Cardiac muscle cell (in vitro differentiated cells and primary cell): ENCODE results near the gene BAMBI. TPM values are rescaled to one million over a fixed set of nuclear protein-coding genes. Genes with fewer than 3 reads are reported as not detected.
"Not testable (repeated sequence)": the region's sequence is repeated elsewhere in the genome, so short reads cannot be mapped to it uniquely, and the experiment has no call there.

Experiments
- DNase-seq, 2 donors: peaks; one replicate each; pipeline versions ENCODE4 v3.0.0 to v3.0.0-alpha.2; 2010 to 2017; ENCODE audit warnings: low read depth in 1 of 2, low spot score in 1 of 2
- H3K27ac ChIP-seq: fragments of 200-600 bp; sonication (generic); 2 replicates; pipeline ENCODE4 v1.5.1; 2016
- H3K27me3 ChIP-seq: fragments of 200-600 bp; sonication (generic); 2 replicates; pipeline ENCODE4 v1.6.0; 2016; ENCODE audit warnings: control low read depth
- H3K36me3 ChIP-seq: fragments of 200-600 bp; sonication (generic); 2 replicates; pipeline ENCODE4 v1.5.1; 2016; ENCODE audit warnings: control low read depth
- H3K4me1 ChIP-seq: fragments of 200-600 bp; sonication (generic); 2 replicates; pipeline ENCODE4 v1.8.1; 2017; ENCODE audit warnings: low read depth, mild to moderate bottlenecking, mixed run types
- H3K4me3 ChIP-seq: fragments of 200-600 bp; sonication (generic); 2 replicates; pipeline ENCODE4 v1.5.1; 2016; ENCODE audit warnings: mild to moderate bottlenecking
- H3K9me3 ChIP-seq: fragments of 200-600 bp; sonication (generic); 2 replicates; pipeline ENCODE4 v1.5.1; 2017; ENCODE audit warnings: low read depth, mild to moderate bottlenecking, control low read depth
- polyA plus RNA-seq: library from polyadenylated mRNA; unstranded; fragments of >200 nt; fragmentation: Nextera tagmentation; extraction: Ambion mirVana; gene quantifications from 2 replicates; pipeline ENCODE4 v1.2.1, GENCODE V29; 2016
- total RNA-seq: library from RNA; depleted of rRNA; stranded (reverse); fragments of >200 nt; gene quantifications from 2 replicates; pipeline ENCODE4 v1.2.3, GENCODE V29; 2016
- TF ChIP-seq, protein P1 (sequence below): IDR thresholded peaks from 2 replicates; pipeline ENCODE4 v1.5.1; 2012; ENCODE audit warnings: low read depth, mild to moderate bottlenecking, low read length

BAMBI gene
- total and polyA plus RNA-seq, 2 experiments from 2014 or later: 651 to 1,076 TPM

- Histone ChIP-seq H3K36me3 (no peaks in the 10 kb centered on the region), H3K27ac (no peak overlapping the region), H3K9me3 (no peaks in the 10 kb centered on the region), H3K27me3 (no peaks in the 10 kb centered on the region), H3K4me3 (no peak overlapping the region), H3K4me1 (no peaks in the 10 kb centered on the region)
- DNase-seq: no peak
- TF ChIP-seq, protein P1, sequence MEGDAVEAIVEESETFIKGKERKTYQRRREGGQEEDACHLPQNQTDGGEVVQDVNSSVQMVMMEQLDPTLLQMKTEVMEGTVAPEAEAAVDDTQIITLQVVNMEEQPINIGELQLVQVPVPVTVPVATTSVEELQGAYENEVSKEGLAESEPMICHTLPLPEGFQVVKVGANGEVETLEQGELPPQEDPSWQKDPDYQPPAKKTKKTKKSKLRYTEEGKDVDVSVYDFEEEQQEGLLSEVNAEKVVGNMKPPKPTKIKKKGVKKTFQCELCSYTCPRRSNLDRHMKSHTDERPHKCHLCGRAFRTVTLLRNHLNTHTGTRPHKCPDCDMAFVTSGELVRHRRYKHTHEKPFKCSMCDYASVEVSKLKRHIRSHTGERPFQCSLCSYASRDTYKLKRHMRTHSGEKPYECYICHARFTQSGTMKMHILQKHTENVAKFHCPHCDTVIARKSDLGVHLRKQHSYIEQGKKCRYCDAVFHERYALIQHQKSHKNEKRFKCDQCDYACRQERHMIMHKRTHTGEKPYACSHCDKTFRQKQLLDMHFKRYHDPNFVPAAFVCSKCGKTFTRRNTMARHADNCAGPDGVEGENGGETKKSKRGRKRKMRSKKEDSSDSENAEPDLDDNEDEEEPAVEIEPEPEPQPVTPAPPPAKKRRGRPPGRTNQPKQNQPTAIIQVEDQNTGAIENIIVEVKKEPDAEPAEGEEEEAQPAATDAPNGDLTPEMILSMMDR: no peak
Observed at GRCh38 chr10:28637346-28637745, 40.0 kb upstream of the BAMBI start.

DNA sequence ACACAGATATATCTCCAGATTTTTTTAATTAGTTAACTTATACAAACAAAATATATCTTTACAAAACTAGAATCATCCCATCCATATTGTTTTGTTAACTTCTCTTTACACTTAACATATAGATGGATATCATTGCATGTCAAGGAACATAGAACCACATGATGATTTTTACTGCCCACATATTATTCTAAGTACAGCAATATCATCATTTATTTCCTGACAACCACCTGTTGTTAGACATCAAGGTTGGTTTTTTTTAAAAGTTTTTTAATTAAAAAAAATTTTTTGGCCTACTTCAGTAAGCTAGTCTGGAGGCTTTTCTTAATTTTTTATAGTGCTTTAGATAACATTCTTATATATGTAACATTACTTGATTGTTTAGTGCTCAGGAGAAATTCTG is 38.9 kb upstream of the BAMBI start:
- H3K4me3 ChIP-seq: no peak overlapping the region
- no peaks in the 10 kb centered on the region for H3K36me3 ChIP-seq
- H3K27ac ChIP-seq: no peak overlapping the region
- TF ChIP-seq, protein P1: no peak
- no peak for DNase-seq
- no peaks in the 10 kb centered on the region for H3K27me3 ChIP-seq
- H3K4me1 ChIP-seq: no peaks in the 10 kb centered on the region
- H3K9me3 ChIP-seq: no peaks in the 10 kb centered on the region

- H3K9me3 ChIP-seq: no peaks in the 10 kb centered on the region
Observed at GRCh38 chr10:28640551-28640950, 36.8 kb upstream of the BAMBI start.

DNA sequence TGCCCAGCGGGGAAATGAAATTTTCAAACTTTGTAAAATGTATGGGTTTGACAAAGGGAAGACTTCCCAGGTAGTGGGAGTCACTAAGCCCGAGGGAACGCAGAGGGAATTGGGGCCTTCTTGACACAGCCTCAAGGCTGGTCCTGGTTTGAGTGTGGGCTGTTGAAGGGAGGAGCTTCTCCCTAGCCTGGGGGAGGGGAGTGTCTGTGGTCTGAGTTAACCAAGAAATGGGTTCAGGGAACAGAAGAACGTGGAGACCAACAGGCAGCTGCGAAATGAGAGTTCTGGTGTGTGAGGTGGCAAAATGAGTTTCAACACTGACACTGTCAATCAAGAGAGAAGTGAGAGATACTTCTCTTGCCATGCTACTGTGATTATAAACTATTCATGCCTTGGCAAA is 32.7 kb upstream of the BAMBI start:
- Histone ChIP-seq H3K9me3 (no peaks in the 10 kb centered on the region), H3K36me3 (no peaks in the 10 kb centered on the region), H3K4me1 (no peaks in the 10 kb centered on the region), H3K27me3 (no peaks in the 10 kb centered on the region), H3K4me3 (no peak overlapping the region), H3K27ac (no peak overlapping the region)
- TF ChIP-seq, protein P1: no peak
- no peak for DNase-seq

More at GRCh38 chr10:28640551-28640950, 36.8 kb upstream of the BAMBI start:
- Histone ChIP-seq H3K4me3 (no peak overlapping the region), H3K36me3 (no peaks in the 10 kb centered on the region), H3K27ac (no peak overlapping the region), H3K27me3 (no peaks in the 10 kb centered on the region), H3K4me1 (no peaks in the 10 kb centered on the region)
- no peak for DNase-seq
- TF ChIP-seq, protein P1: no peak

- Histone ChIP-seq H3K27me3 (no peaks in the 10 kb centered on the region), H3K4me1 (no peaks in the 10 kb centered on the region), H3K27ac (no peak overlapping the region), H3K4me3 (no peak overlapping the region), H3K36me3 (no peaks in the 10 kb centered on the region), H3K9me3 (no peaks in the 10 kb centered on the region)
- DNase-seq: no peak
- TF ChIP-seq, protein P1: no peak
Observed at GRCh38 chr10:28652106-28652505, 25.2 kb upstream of the BAMBI start.

DNA sequence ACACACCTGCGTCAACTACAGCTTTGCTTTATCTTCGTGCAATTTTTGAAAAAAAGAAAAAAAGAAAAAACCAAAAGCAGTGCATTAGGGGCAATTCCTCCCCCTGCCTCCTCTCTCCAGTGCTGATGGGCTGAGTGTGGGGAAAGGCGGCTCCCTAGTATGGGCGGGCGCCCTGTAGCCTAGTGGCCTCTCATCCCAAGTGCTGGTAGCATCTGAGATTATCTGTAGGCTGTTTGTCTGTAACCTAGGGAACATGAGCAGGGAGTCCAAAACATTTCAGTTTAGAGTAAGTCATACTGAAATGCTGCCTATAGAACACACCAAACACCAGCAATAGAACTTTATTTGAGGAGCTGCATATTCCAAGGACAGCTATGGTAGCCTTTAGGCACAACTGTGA is 24.6 kb upstream of the BAMBI start:
- no peaks in the 10 kb centered on the region for H3K27me3 ChIP-seq
- TF ChIP-seq, protein P1: no peak
- no peak for DNase-seq
- H3K36me3 ChIP-seq: no peaks in the 10 kb centered on the region
- H3K27ac ChIP-seq: no peak overlapping the region
- no peaks in the 10 kb centered on the region for H3K4me1 ChIP-seq
- no peaks in the 10 kb centered on the region for H3K9me3 ChIP-seq
- H3K4me3 ChIP-seq: no peak overlapping the region

DNA sequence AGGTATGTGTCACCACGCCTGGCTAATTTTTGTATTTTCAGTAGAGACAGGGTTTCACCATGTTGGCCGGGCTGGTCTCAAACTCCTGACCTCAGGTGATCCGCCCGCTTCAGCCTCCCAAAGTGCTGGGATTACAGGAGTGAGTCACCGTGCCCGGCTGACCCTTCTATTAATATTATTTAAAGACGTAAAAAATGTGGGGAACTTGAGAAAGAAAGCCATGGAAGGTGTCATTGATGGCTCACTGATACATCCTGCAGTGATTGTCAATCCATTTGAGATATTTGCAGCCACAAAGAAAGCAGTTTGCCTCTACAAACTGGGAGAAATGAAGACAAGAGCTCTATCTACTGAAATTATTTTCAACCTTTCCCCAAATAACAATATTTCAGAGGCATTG is 18.5 kb upstream of the BAMBI start:
- not testable (repeated sequence) for DNase-seq, H3K4me3 ChIP-seq, H3K4me1 ChIP-seq, H3K27ac ChIP-seq, H3K27me3 ChIP-seq, H3K36me3 ChIP-seq, H3K9me3 ChIP-seq
